Activated CD4-positive, alpha-beta T cell treated with anti-CD3 and anti-CD28 coated beads, Interleukin-2, amount 10 ng/mL, durations not matched to agents 7 days and 5 days (primary cell): Measurements from ENCODE around the gene KCNJ6. TPM values are rescaled to one million over a fixed set of nuclear protein-coding genes. Genes with fewer than 3 reads are reported as not detected.
"Not testable (repeated sequence)": the region's sequence is repeated elsewhere in the genome, so short reads cannot be mapped to it uniquely, and the experiment has no call there.

Experiments
- CTCF ChIA-PET: fragments of 350-600 bp; sonication (Branson Sonifier 250); formaldehyde crosslinking; loops from one replicate; lab custom pipeline; 2021; ENCODE audit warnings: antibody characterized with exemption; lab: Charles Lee
- POLR2A ChIA-PET: fragments of 350-600 bp; sonication (Branson Sonifier 250); formaldehyde crosslinking; loops from one replicate; lab custom pipeline; 2021; ENCODE audit warnings: antibody characterized with exemption; lab: Charles Lee
- DNase-seq: peaks from one replicate; pipeline ENCODE4 v3.0.0-alpha.2; 2020
- H3K27ac Mint-ChIP-seq: one replicate; pipeline ENCODE4 v1.8.0; 2021; ENCODE audit warnings: mild to moderate bottlenecking, moderate library complexity, mixed read lengths
- H3K27me3 Mint-ChIP-seq: one replicate; pipeline ENCODE4 v1.8.0; 2021; ENCODE audit warnings: mixed read lengths
- H3K36me3 Mint-ChIP-seq: one replicate; pipeline ENCODE4 v1.8.0; 2021; ENCODE audit warnings: low read depth, mixed read lengths
- H3K4me1 Mint-ChIP-seq: one replicate; pipeline ENCODE4 v1.8.0; 2021; ENCODE audit warnings: mixed read lengths
- H3K4me3 Mint-ChIP-seq: one replicate; pipeline ENCODE4 v1.8.0; 2021; ENCODE audit warnings: mild to moderate bottlenecking, moderate library complexity, mixed read lengths
- H3K9me3 Mint-ChIP-seq: one replicate; pipeline ENCODE4 v1.8.0; 2021; ENCODE audit warnings: mixed read lengths
- total RNA-seq, 2 experiments: library from RNA; stranded (reverse); gene quantifications; one replicate each; pipeline ENCODE4 v1.2.3, GENCODE V29; 2021

Gene KCNJ6
- total RNA-seq, 2 experiments from 2014 or later = not detected

- ChIA-PET CTCF (no interaction called here), POLR2A (no interaction called here)
- Mint-ChIP-seq H3K27me3 (peaks cover 2% of the 10 kb centered on the region), H3K9me3 (no peaks in the 10 kb centered on the region), H3K4me3 (no peak overlapping the region), H3K27ac (no peak overlapping the region), H3K36me3 (no peaks in the 10 kb centered on the region), H3K4me1 (no peaks in the 10 kb centered on the region)
- no peak for DNase-seq
Observed at GRCh38 chr21:37765221-37765900, 150.9 kb downstream of the KCNJ6 start.

- no peaks in the 10 kb centered on the region for H3K36me3 Mint-ChIP-seq
- no peaks in the 10 kb centered on the region for H3K9me3 Mint-ChIP-seq
- CTCF ChIA-PET = no interaction called here
- peaks cover 2% of the 10 kb centered on the region for H3K27me3 Mint-ChIP-seq
- POLR2A ChIA-PET = no interaction called here
- no peak overlapping the region for H3K4me3 Mint-ChIP-seq
- no peak overlapping the region for H3K27ac Mint-ChIP-seq
- H3K4me1 Mint-ChIP-seq = no peaks in the 10 kb centered on the region
- no peak for DNase-seq
Observed at GRCh38 chr21:37764691-37765090, 151.6 kb downstream of the KCNJ6 start.

- Mint-ChIP-seq H3K36me3 (no peaks in the 10 kb centered on the region), H3K27ac (no peak overlapping the region)
- POLR2A ChIA-PET = no interaction called here
Observed at GRCh38 chr21:37763298-37763697, 153.0 kb downstream of the KCNJ6 start.

DNA sequence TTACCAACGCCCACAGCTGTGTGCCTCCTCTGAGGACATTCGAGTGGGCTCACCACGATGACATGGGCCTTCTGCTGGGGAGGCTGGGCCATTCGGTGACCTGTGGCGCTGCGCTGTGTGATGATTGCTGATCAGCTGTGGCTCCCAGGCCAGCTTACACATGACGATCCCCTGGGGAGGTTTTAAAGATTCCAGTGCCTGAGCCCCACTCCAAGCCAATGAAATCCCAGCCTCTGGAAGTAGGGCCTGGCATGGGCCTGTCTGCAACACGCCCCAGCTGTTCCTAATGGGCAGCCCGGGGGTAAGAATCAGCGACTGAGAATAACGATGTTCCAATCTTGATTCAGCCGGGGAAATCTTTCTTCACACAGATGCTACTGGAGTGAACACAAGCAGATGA is 153.7 kb downstream of the KCNJ6 start:
- DNase-seq = no peak
- Mint-ChIP-seq H3K4me3 (no peak overlapping the region), H3K4me1 (no peaks in the 10 kb centered on the region), H3K9me3 (no peaks in the 10 kb centered on the region), H3K36me3 (no peaks in the 10 kb centered on the region), H3K27me3 (peaks cover 2% of the 10 kb centered on the region), H3K27ac (no peak overlapping the region)
- POLR2A ChIA-PET = no interaction called here
- CTCF ChIA-PET = no interaction called here

More at GRCh38 chr21:37763298-37763697, 153.0 kb downstream of the KCNJ6 start:
- H3K4me3 Mint-ChIP-seq = no peak overlapping the region
- H3K9me3 Mint-ChIP-seq = no peaks in the 10 kb centered on the region
- H3K4me1 Mint-ChIP-seq = no peaks in the 10 kb centered on the region
- CTCF ChIA-PET = no interaction called here
- peaks cover 2% of the 10 kb centered on the region for H3K27me3 Mint-ChIP-seq
- no peak for DNase-seq

DNA sequence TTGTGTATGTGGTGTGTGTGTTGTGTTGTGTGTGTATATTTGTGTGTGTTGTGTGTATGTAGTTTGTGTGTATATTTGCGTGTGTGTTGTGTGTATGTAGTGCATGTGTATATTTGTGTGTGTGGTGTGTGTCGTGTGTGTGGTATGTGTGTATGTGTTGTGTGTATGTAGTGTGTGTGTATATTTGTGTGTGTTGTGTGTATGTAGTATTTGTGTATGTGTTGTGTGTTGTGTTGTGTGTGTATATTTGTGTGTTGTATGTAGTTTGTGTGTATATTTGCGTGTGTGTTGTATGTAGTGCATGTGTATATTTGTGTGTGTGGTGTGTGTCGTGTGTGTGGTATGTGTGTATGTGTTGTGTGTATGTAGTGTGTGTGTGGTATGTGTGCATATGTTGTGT is 154.9 kb downstream of the KCNJ6 start:
- POLR2A ChIA-PET, H3K27ac Mint-ChIP-seq, H3K27me3 Mint-ChIP-seq, DNase-seq, H3K4me1 Mint-ChIP-seq, CTCF ChIA-PET, H3K9me3 Mint-ChIP-seq, H3K36me3 Mint-ChIP-seq, H3K4me3 Mint-ChIP-seq: not testable (repeated sequence)

DNA sequence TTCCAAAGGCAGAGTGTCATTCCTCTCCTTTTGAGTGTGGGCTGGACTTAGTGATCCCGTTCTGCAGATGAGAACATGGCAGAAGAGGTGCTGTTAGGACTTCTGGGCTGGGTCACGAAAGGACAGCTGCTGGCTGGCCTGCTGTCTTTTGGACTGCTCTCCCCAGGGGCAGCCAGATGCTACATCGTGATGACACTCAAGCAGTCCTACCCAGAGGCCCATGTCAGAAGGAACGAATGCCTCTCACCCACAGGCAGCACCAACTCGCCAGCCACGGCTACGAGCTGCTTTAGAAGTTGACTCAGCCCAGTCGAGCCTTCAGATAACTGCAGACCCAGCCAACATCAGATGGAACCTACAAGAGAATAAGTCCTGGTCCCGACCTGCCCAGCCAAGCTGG is 156.5 kb downstream of the KCNJ6 start:
- CTCF ChIA-PET = no interaction called here
- no peaks in the 10 kb centered on the region for H3K9me3 Mint-ChIP-seq
- H3K36me3 Mint-ChIP-seq = no peaks in the 10 kb centered on the region
- no peak for DNase-seq
- no peak overlapping the region for H3K27ac Mint-ChIP-seq
- no peaks in the 10 kb centered on the region for H3K4me1 Mint-ChIP-seq
- H3K27me3 Mint-ChIP-seq = peaks cover 2% of the 10 kb centered on the region
- POLR2A ChIA-PET = no interaction called here
- no peak overlapping the region for H3K4me3 Mint-ChIP-seq

- Mint-ChIP-seq H3K27ac (no peak overlapping the region), H3K4me1 (no peaks in the 10 kb centered on the region), H3K36me3 (no peaks in the 10 kb centered on the region), H3K27me3 (no peaks in the 10 kb centered on the region), H3K4me3 (no peak overlapping the region), H3K9me3 (no peaks in the 10 kb centered on the region)
- CTCF ChIA-PET = no interaction called here
- POLR2A ChIA-PET = no interaction called here
- DNase-seq = no peak
Observed at GRCh38 chr21:37758982-37759381, 157.3 kb downstream of the KCNJ6 start.

- DNase-seq = no peak
- no peak overlapping the region for H3K27ac Mint-ChIP-seq
- no peaks in the 10 kb centered on the region for H3K4me1 Mint-ChIP-seq
- ChIA-PET CTCF (interaction anchor here (0.6 kb wide), 1 partner anchor 46 kb away, joined by 3 read pairs; no protein-coding TSS in a partner anchor), POLR2A (no interaction called here)
- no peaks in the 10 kb centered on the region for H3K9me3 Mint-ChIP-seq
- no peaks in the 10 kb centered on the region for H3K36me3 Mint-ChIP-seq
- H3K4me3 Mint-ChIP-seq = no peak overlapping the region
- no peaks in the 10 kb centered on the region for H3K27me3 Mint-ChIP-seq
Observed at GRCh38 chr21:37757606-37758376, 158.5 kb downstream of the KCNJ6 start.

- POLR2A ChIA-PET = no interaction called here
- Mint-ChIP-seq H3K27ac (no peak overlapping the region), H3K27me3 (no peaks in the 10 kb centered on the region), H3K9me3 (no peaks in the 10 kb centered on the region), H3K4me1 (no peaks in the 10 kb centered on the region), H3K4me3 (no peak overlapping the region), H3K36me3 (no peaks in the 10 kb centered on the region)
- DNase-seq = no peak
- CTCF ChIA-PET = no interaction called here
Observed at GRCh38 chr21:37753122-37753599, 163.1 kb downstream of the KCNJ6 start.

DNA sequence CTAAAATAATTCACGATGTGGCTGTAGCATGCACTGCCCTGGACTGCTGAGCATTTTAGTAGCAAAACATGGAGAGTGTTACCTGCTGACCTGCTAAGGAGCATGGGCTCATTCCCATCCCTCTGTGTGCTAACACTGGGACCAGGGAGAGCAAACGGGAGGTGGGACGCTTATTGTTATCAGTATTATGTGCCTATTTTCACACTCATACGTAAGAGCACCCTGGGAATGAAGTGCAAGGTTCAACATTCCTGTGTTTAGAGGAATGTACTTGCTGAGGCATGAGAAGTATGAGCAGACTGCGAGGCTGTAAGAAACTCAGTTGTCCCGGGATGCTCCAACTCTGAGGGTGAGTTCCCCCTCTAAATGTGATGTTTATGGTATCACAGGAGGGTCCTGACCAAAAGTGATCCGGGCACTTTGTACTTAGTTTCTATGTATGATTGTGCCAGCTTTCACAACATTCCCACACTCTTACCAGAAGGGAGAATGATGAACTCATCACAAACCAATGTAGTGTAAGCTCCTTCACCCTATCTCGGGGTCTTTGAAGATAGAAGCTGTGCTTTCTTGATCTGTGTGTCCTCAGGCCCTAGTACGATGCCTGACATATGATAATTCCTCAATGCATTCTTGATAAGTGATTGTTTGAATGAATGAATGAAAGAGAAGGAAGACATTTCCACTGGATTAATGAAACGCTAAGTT is 164.8 kb downstream of the KCNJ6 start:
- Mint-ChIP-seq H3K27ac (no peak overlapping the region), H3K27me3 (no peaks in the 10 kb centered on the region), H3K4me3 (no peak overlapping the region), H3K4me1 (no peaks in the 10 kb centered on the region), H3K9me3 (no peaks in the 10 kb centered on the region), H3K36me3 (no peaks in the 10 kb centered on the region)
- CTCF ChIA-PET = no interaction called here
- DNase-seq = no peak
- POLR2A ChIA-PET = no interaction called here

GRCh38 chr21:37749132-37749531 is 167.1 kb downstream of the KCNJ6 start:
- ChIA-PET POLR2A (no interaction called here), CTCF (no interaction called here)
- no peaks in the 10 kb centered on the region for H3K27me3 Mint-ChIP-seq
- no peak for DNase-seq
- no peaks in the 10 kb centered on the region for H3K36me3 Mint-ChIP-seq
- H3K4me3 Mint-ChIP-seq = no peak overlapping the region
- H3K9me3 Mint-ChIP-seq = no peaks in the 10 kb centered on the region
- H3K4me1 Mint-ChIP-seq = no peaks in the 10 kb centered on the region
- no peak overlapping the region for H3K27ac Mint-ChIP-seq

GRCh38 chr21:37748351-37748750 is 167.9 kb downstream of the KCNJ6 start:
- H3K36me3 Mint-ChIP-seq = no peaks in the 10 kb centered on the region
- DNase-seq = no peak
- H3K4me3 Mint-ChIP-seq = no peak overlapping the region
- no peaks in the 10 kb centered on the region for H3K4me1 Mint-ChIP-seq
- H3K27me3 Mint-ChIP-seq = no peaks in the 10 kb centered on the region
- CTCF ChIA-PET = interaction anchor here (0.6 kb wide), 1 partner anchor 412 kb away, joined by 3 read pairs; no protein-coding TSS in a partner anchor
- no peak overlapping the region for H3K27ac Mint-ChIP-seq
- no peaks in the 10 kb centered on the region for H3K9me3 Mint-ChIP-seq
- POLR2A ChIA-PET = no interaction called here

DNA sequence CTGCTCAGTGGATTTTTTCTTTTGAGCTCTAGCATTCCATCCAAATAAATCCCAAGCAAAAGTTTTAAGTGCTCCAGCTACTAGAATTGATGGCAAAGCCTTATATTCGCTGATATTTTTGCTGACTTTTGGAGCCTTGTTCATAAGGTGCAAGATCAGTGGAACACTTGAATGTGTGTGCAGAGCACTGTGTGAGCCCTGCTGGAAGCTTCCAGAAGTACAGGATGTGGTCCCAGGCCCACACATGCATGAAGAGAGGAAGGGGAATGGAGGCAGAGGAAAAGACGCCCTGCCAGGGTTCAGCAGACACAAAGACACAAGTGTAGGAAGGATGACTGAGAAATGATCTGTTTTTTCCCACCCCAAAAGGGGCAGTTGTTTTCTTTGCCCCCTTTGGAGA is 169.4 kb downstream of the KCNJ6 start:
- ChIA-PET POLR2A (no interaction called here), CTCF (no interaction called here)
- Mint-ChIP-seq H3K9me3 (no peaks in the 10 kb centered on the region), H3K36me3 (no peaks in the 10 kb centered on the region), H3K4me1 (no peaks in the 10 kb centered on the region), H3K27ac (no peak overlapping the region), H3K27me3 (no peaks in the 10 kb centered on the region), H3K4me3 (no peak overlapping the region)
- DNase-seq = no peak
